Esophagus squamous epithelium (tissue), 5 donors: ENCODE results near the gene LARGE1. TPM values are rescaled to one million over a fixed set of nuclear protein-coding genes. Genes with fewer than 3 reads are reported as not detected.
A peak's percentile ranks its signal among the peaks of the same experiment; 100 is the strongest.

ENCODE experiments used
- DNase-seq: peaks from one replicate; lab custom pipeline; 2025; lab: John Stamatoyannopoulos, UW
- H3K27ac ChIP-seq, 4 donors: fragments of 200-600 bp; sonication (generic); one replicate each; pipeline ENCODE4 v1.5.1; 2016 to 2019; ENCODE audit warnings: mild to moderate bottlenecking in 1 of 4
- H3K27me3 ChIP-seq, 4 donors: fragments of 200-600 bp; sonication (generic); 1 replicate in 3 of 4; 2 replicates in 1 of 4; pipeline versions ENCODE4 v1.5.1 to v1.6.0; 2017 to 2021; ENCODE audit warnings: antibody characterized with exemption in 1 of 4
- H3K36me3 ChIP-seq, 3 donors: fragments of 200-600 bp; sonication (generic); one replicate each; pipeline ENCODE4 v1.5.1; 2016 to 2019
- H3K4me1 ChIP-seq, 3 donors: fragments of 200-600 bp; sonication (generic); one replicate each; pipeline ENCODE4 v1.5.1; 2017 to 2019
- H3K4me3 ChIP-seq, 4 donors: fragments of 200-600 bp; sonication (generic); 1 replicate in 3 of 4; 2 replicates in 1 of 4; pipeline ENCODE4 v1.5.1; 2016 to 2019; ENCODE audit warnings: mild to moderate bottlenecking in 2 of 4, moderate library complexity in 1 of 4
- H3K9me3 ChIP-seq, 3 donors: fragments of 200-600 bp; sonication (generic); one replicate each; pipeline ENCODE4 v1.5.1; 2016 to 2019
- CTCF ChIP-seq, 6 experiments: fragments of 450-650 bp in 4 of 6; fragments of 200-600 bp in 2 of 6; sonication (generic) in 2 of 6; IDR thresholded peaks; one replicate each; pipeline ENCODE4 v1.5.1; 2016 to 2019; ENCODE audit warnings: antibody characterized with exemption in 6 of 6, mild to moderate bottlenecking in 4 of 6, moderate library complexity in 4 of 6
- POLR2A ChIP-seq, 4 donors: fragments of 450-650 bp; IDR thresholded peaks; one replicate each; pipeline ENCODE4 v1.6.1; 2017; ENCODE audit warnings: antibody characterized with exemption in 4 of 4, mild to moderate bottlenecking in 4 of 4, moderate library complexity in 3 of 4
- WGBS, 2 donors: methylation state at CpG; one replicate each; pipeline ENCODE4 v1.1.5; 2018; 5-methylcytosine and 5-hydroxymethylcytosine counted together
- intact Hi-C: fragments of 100-400 bp; cut with DNase I; formaldehyde crosslinking; loops from one replicate; pipeline ENCODE4 v1.15.0; 2022
- total RNA-seq, 4 donors: library from RNA; depleted of rRNA; stranded (reverse); fragments of >200 nt; gene quantifications; one replicate each; pipeline ENCODE4 v1.1.0, GENCODE V29; 2016
- donor health status: DM: yes; HTN: yes; CAD: no.

Gene LARGE1
- total RNA-seq, 4 donors from 2014 or later: 5.2 to 15.1 (median 6.6) TPM

- Histone ChIP-seq H3K27ac (peak overlapping the region in 1 of 4 donors; percentile 40), H3K36me3 (no peaks in the 10 kb centered on the region), H3K4me3 (no peak overlapping the region), H3K27me3 (no peaks in the 10 kb centered on the region), H3K4me1 (peaks cover 0 to 9% (median 0%) of the 10 kb centered on the region in 3 donors), H3K9me3 (no peaks in the 10 kb centered on the region)
- DNase-seq: no peak
- 72 to 79% methylated on average over 6 of the region's 6 CpGs for WGBS, 2 donors
- TF ChIP-seq CTCF (IDR thresholded peaks at IDR 0.05): no peak
- TF ChIP-seq POLR2A (IDR thresholded peaks at IDR 0.05): no peak
- intact Hi-C loops: no loop called here
Observed at GRCh38 chr22:33842421-33843094, 77.7 kb downstream of the LARGE1 start.

GRCh38 chr22:33842006-33842354 lies 78.3 kb downstream of the LARGE1 start:
- Histone ChIP-seq H3K9me3 (no peaks in the 10 kb centered on the region), H3K4me1 (peaks cover 0 to 9% (median 0%) of the 10 kb centered on the region in 3 donors), H3K36me3 (no peaks in the 10 kb centered on the region), H3K27me3 (no peaks in the 10 kb centered on the region), H3K27ac (peak overlapping the region in 1 of 4 donors; percentile 40), H3K4me3 (no peak overlapping the region)
- 79 to 86% methylated on average over 12 of the region's 12 CpGs for WGBS, 2 donors
- TF ChIP-seq CTCF (IDR thresholded peaks at IDR 0.05): no peak
- TF ChIP-seq POLR2A (IDR thresholded peaks at IDR 0.05): no peak
- DNase-seq: no peak
- intact Hi-C loops: no loop called here

GRCh38 chr22:33841281-33842005 lies 78.8 kb downstream of the LARGE1 start:
- H3K27ac ChIP-seq: peak overlapping the region in 2 of 4 donors; percentile 23 to 38
- intact Hi-C loops: no loop called here

GRCh38 chr22:33838644-33839043 lies 81.6 kb downstream of the LARGE1 start:
- DNase-seq: no peak
- no peaks in the 10 kb centered on the region for H3K27me3 ChIP-seq
- intact Hi-C loops: no loop called here
- no peaks in the 10 kb centered on the region for H3K36me3 ChIP-seq
- WGBS, 2 donors: 62 to 64% methylated on average over 5 to 6 of the region's 6 CpGs
- H3K9me3 ChIP-seq: no peaks in the 10 kb centered on the region
- H3K4me3 ChIP-seq: no peak overlapping the region
- H3K4me1 ChIP-seq: peaks cover 0 to 29% (median 13%) of the 10 kb centered on the region in 3 donors
- no peak for TF ChIP-seq CTCF (IDR thresholded peaks at IDR 0.05)
- TF ChIP-seq POLR2A (IDR thresholded peaks at IDR 0.05): no peak
- H3K27ac ChIP-seq: no peak overlapping the region

More at GRCh38 chr22:33841281-33842005, 78.8 kb downstream of the LARGE1 start:
- TF ChIP-seq CTCF (IDR thresholded peaks at IDR 0.05): no peak
- TF ChIP-seq POLR2A (IDR thresholded peaks at IDR 0.05): no peak
- no peaks in the 10 kb centered on the region for H3K36me3 ChIP-seq
- H3K27me3 ChIP-seq: no peaks in the 10 kb centered on the region
- DNase-seq: no peak
- WGBS, 2 donors: 52 to 73% methylated on average over 3 to 4 of the region's 4 CpGs
- no peaks in the 10 kb centered on the region for H3K9me3 ChIP-seq
- peaks cover 0 to 9% (median 0%) of the 10 kb centered on the region in 3 donors for H3K4me1 ChIP-seq
- no peak overlapping the region for H3K4me3 ChIP-seq

- intact Hi-C loops: no loop called here
- WGBS, 2 donors: 80 to 83% methylated on average over 4 of the region's 4 CpGs
- H3K4me1 ChIP-seq: peaks cover 0 to 29% (median 13%) of the 10 kb centered on the region in 3 donors
- no peak overlapping the region for H3K4me3 ChIP-seq
- TF ChIP-seq CTCF (IDR thresholded peaks at IDR 0.05) (no peak), POLR2A (IDR thresholded peaks at IDR 0.05) (no peak)
- no peaks in the 10 kb centered on the region for H3K9me3 ChIP-seq
- H3K27me3 ChIP-seq: no peaks in the 10 kb centered on the region
- H3K36me3 ChIP-seq: no peaks in the 10 kb centered on the region
- no peak overlapping the region for H3K27ac ChIP-seq
- no peak for DNase-seq
Observed at GRCh38 chr22:33837826-33838225, 82.5 kb downstream of the LARGE1 start.
